GM18511 (cell line): ENCODE data around the gene LRRFIP2.
"Not testable (repeated sequence)": the region's sequence is repeated elsewhere in the genome, so short reads cannot be mapped to it uniquely, and the experiment has no call there.

Source experiments
- ATAC-seq: cut with Tn5 transposase; IDR thresholded peaks from one replicate; pipeline ENCODE4 v1.9.1; 2021; ENCODE audit warnings: mild to moderate bottlenecking, moderate library complexity; ENCODE audit not compliant: unreplicated experiment

LRRFIP2 gene

GRCh38 chr3:37075955-37076354 lies 98.4 kb downstream of the LRRFIP2 start:
- ATAC-seq: no peak

GRCh38 chr3:37074178-37074577 lies 100.2 kb downstream of the LRRFIP2 start:
- ATAC-seq: no peak

GRCh38 chr3:37072892-37073291 lies 101.5 kb downstream of the LRRFIP2 start:
- ATAC-seq: no peak

- ATAC-seq: no peak
Observed at GRCh38 chr3:37071921-37072320, 102.5 kb downstream of the LRRFIP2 start.

- ATAC-seq: no peak
Observed at GRCh38 chr3:37068031-37068430, 106.4 kb downstream of the LRRFIP2 start.

- no peak for ATAC-seq
Observed at GRCh38 chr3:37067577-37067976, 106.8 kb downstream of the LRRFIP2 start.

GRCh38 chr3:37064747-37065146 lies 109.6 kb downstream of the LRRFIP2 start:
- ATAC-seq: no peak

- ATAC-seq: no peak
Observed at GRCh38 chr3:37058117-37058516, 116.3 kb downstream of the LRRFIP2 start.

- no peak for ATAC-seq
Observed at GRCh38 chr3:37056826-37057225, 117.6 kb downstream of the LRRFIP2 start.

GRCh38 chr3:37055077-37055476 lies 119.3 kb downstream of the LRRFIP2 start:
- ATAC-seq: not testable (repeated sequence)

GRCh38 chr3:37054370-37054769 lies 120.0 kb downstream of the LRRFIP2 start:
- peak; percentile 88 for ATAC-seq

- no peak for ATAC-seq
Observed at GRCh38 chr3:37053753-37054152, 120.6 kb downstream of the LRRFIP2 start.

GRCh38 chr3:37053337-37053736 lies 121.0 kb downstream of the LRRFIP2 start:
- no peak for ATAC-seq

GRCh38 chr3:37052860-37053259 lies 121.5 kb downstream of the LRRFIP2 start:
- no peak for ATAC-seq

GRCh38 chr3:37050282-37050681 lies 124.1 kb downstream of the LRRFIP2 start:
- no peak for ATAC-seq

- not testable (repeated sequence) for ATAC-seq
Observed at GRCh38 chr3:37042712-37043111, 131.7 kb downstream of the LRRFIP2 start.

GRCh38 chr3:37041546-37042195 lies 132.7 kb downstream of the LRRFIP2 start:
- ATAC-seq: no peak

GRCh38 chr3:37040231-37040630 lies 134.2 kb downstream of the LRRFIP2 start:
- ATAC-seq: no peak

- ATAC-seq: no peak
Observed at GRCh38 chr3:37039161-37039846, 135.1 kb downstream of the LRRFIP2 start.

- no peak for ATAC-seq
Observed at GRCh38 chr3:37037352-37037751, 137.0 kb downstream of the LRRFIP2 start.

- ATAC-seq: no peak
Observed at GRCh38 chr3:37032961-37033360, 141.4 kb downstream of the LRRFIP2 start.

GRCh38 chr3:37031096-37031682 lies 143.2 kb downstream of the LRRFIP2 start:
- no peak for ATAC-seq
